HG03175 (cell line): Measurements from ENCODE around the gene ZNF524.

Source experiments
- ATAC-seq: cut with Tn5 transposase; IDR thresholded peaks from one replicate; pipeline ENCODE4 v1.9.1; 2021; ENCODE audit warnings: mild to moderate bottlenecking, moderate library complexity; ENCODE audit not compliant: unreplicated experiment

The ZNF524 gene

GRCh38 chr19:55652311-55653128 is 52.4 kb downstream of the ZNF524 start:
- no peak for ATAC-seq
